ENCODE results near the gene DDX25. TPM values are rescaled to one million over a fixed set of nuclear protein-coding genes. Genes with fewer than 3 reads are reported as not detected.

Gene DDX25
- total RNA-seq, 1 experiment from 2014 or later, result 0.26 TPM

DNA sequence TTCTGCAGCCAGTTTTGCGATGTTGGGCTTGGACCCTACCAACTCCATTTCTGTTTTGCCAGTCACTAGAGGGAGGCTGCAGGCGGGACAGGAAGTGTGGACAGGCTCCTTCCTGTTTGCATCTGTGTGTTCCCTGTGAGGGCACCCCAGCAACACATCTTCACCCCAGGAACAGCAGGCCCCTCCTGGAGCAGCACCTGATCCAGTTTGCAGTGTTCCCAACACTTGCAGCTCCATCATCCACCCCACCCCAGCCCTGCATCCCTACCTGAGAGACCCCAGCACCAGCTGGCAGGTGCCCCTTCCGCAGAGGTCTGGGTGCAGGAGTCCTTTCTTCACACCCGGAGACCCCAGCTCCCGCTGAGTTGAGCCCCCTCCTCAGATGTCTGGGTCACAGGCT lies 34.1 kb downstream of the DDX25 start:
- Histone ChIP-seq H3K27ac (no peak overlapping the region), H2AFZ (peak overlapping the region; percentile 43; the same call in 1 of the 2 replicates), H3F3A (ENCODE audit: insufficient read depth, low read depth) (no peaks in the 10 kb centered on the region), H3K36me3 (ENCODE audit: low read depth) (no peaks in the 10 kb centered on the region), H3K4me1 (replicated peaks; ENCODE audit: insufficient read depth) (no peaks in the 10 kb centered on the region), H3K4me3 (no peak overlapping the region), H3K9me2 (ENCODE audit: insufficient read depth) (no peaks in the 10 kb centered on the region), H3K4me2 (no peak overlapping the region), H3K79me2 (ENCODE audit: low read depth) (no peaks in the 10 kb centered on the region), H3K9me3 (ENCODE audit: insufficient read depth, low read depth) (no peaks in the 10 kb centered on the region), H4K20me1 (ENCODE audit: insufficient read depth) (no peaks in the 10 kb centered on the region), H3K27me3 (ENCODE audit: insufficient read depth, low read depth) (no peaks in the 10 kb centered on the region; the same call in 1 of the 2 replicates)
- intact Hi-C loops (cut with micrococcal nuclease; ENCODE audit: unreplicated experiment), result no loop called here
- TF ChIP-seq, protein P1, sequence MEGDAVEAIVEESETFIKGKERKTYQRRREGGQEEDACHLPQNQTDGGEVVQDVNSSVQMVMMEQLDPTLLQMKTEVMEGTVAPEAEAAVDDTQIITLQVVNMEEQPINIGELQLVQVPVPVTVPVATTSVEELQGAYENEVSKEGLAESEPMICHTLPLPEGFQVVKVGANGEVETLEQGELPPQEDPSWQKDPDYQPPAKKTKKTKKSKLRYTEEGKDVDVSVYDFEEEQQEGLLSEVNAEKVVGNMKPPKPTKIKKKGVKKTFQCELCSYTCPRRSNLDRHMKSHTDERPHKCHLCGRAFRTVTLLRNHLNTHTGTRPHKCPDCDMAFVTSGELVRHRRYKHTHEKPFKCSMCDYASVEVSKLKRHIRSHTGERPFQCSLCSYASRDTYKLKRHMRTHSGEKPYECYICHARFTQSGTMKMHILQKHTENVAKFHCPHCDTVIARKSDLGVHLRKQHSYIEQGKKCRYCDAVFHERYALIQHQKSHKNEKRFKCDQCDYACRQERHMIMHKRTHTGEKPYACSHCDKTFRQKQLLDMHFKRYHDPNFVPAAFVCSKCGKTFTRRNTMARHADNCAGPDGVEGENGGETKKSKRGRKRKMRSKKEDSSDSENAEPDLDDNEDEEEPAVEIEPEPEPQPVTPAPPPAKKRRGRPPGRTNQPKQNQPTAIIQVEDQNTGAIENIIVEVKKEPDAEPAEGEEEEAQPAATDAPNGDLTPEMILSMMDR (conservative IDR thresholded peaks at IDR 0.05), result no peak
- TF ChIP-seq EZH2 (IDR thresholded peaks at IDR 0.05; ENCODE audit: low read depth), result no peak
- ChIA-PET POLR2A (ENCODE audit: unreplicated experiment) (interaction anchor here (0.6 kb wide), 1 partner anchor 35 kb away, joined by 4 read pairs; the partner anchor contains the start of gene PUS3), CTCF (no interaction called here)
- DNase-seq, result no peak
- no TSS peak for BruUV-seq (replicated peaks)

DNA sequence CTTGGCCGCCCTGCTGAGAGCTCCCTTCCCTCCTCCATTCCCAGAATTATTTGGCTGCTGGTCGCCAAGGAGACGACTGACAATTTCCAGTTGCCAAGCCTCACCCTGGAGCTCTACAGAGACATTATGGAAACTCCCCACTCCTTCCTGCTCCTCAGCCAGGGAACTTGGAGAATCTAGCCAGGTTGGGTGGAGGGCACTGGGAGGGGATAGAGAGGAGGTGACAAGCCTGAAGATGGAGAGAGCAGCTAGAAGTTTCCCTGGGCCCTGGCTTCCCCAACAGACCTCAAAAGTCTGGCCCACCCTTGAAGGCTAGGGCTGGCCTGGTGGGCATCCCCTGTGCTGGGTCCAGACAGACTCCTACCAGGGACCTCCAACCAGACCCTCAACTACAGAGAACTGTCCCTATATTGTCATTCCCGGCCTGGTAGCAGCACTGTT lies 34.8 kb downstream of the DDX25 start:
- TF ChIP-seq, protein P1 (conservative IDR thresholded peaks at IDR 0.05), result no peak
- TF ChIP-seq EZH2 (IDR thresholded peaks at IDR 0.05; ENCODE audit: low read depth), result no peak
- Histone ChIP-seq H3F3A (ENCODE audit: insufficient read depth, low read depth) (no peaks in the 10 kb centered on the region), H2AFZ (no peak overlapping the region), H3K36me3 (ENCODE audit: low read depth) (no peaks in the 10 kb centered on the region), H4K20me1 (ENCODE audit: insufficient read depth) (no peaks in the 10 kb centered on the region), H3K9me2 (ENCODE audit: insufficient read depth) (no peaks in the 10 kb centered on the region), H3K4me2 (no peak overlapping the region), H3K4me3 (no peak overlapping the region), H3K27me3 (ENCODE audit: insufficient read depth, low read depth) (no peaks in the 10 kb centered on the region), H3K27ac (no peak overlapping the region), H3K79me2 (ENCODE audit: low read depth) (no peaks in the 10 kb centered on the region), H3K9me3 (ENCODE audit: insufficient read depth, low read depth) (no peaks in the 10 kb centered on the region), H3K4me1 (replicated peaks; ENCODE audit: insufficient read depth) (no peaks in the 10 kb centered on the region)
- ChIA-PET CTCF (no interaction called here), POLR2A (ENCODE audit: unreplicated experiment) (interaction anchor here (0.6 kb wide), 1 partner anchor 36 kb away, joined by 4 read pairs; the partner anchor contains the start of gene PUS3)
- no TSS peak for BruUV-seq (replicated peaks)
- intact Hi-C loops (cut with micrococcal nuclease; ENCODE audit: unreplicated experiment), result no loop called here
- no peak for DNase-seq

DNA sequence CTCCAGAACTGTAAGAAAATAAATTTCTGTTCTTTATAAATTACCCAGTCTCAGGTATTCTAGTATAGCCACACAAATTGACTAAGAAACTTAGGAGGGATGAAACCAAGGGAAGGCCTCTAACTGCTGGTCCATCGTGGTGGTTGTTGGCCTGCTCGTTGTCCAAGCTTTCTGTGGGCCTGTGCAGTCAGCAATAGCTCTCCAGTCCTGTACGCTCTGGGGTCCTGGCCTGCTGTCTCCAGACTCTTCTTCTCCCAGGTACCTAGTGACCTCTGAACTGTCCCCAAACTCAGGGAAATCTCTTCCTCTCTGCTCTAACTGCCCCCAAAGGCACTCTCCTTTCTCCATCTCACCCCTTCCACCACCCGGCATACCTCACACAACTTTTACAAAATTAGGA lies 35.8 kb downstream of the DDX25 start:
- H3K4me3 ChIP-seq, result no peak overlapping the region
- DNase-seq, result no peak
- H3K27ac ChIP-seq, result no peak overlapping the region
- H3K9me3 ChIP-seq (ENCODE audit: insufficient read depth, low read depth), result no peaks in the 10 kb centered on the region
- intact Hi-C loops (cut with micrococcal nuclease; ENCODE audit: unreplicated experiment), result loop anchor here (5.0 kb wide), 1 partner anchor 122 kb away; the partner anchor contains the start of gene CDON
- BruUV-seq (replicated peaks), result no TSS peak
- no peaks in the 10 kb centered on the region for H3K36me3 ChIP-seq (ENCODE audit: low read depth)
- no peaks in the 10 kb centered on the region for H3K9me2 ChIP-seq (ENCODE audit: insufficient read depth)
- TF ChIP-seq, protein P1 (conservative IDR thresholded peaks at IDR 0.05), result no peak
- no peak for TF ChIP-seq EZH2 (IDR thresholded peaks at IDR 0.05; ENCODE audit: low read depth)
- no peaks in the 10 kb centered on the region for H4K20me1 ChIP-seq (ENCODE audit: insufficient read depth)
- CTCF ChIA-PET, result no interaction called here
- no peaks in the 10 kb centered on the region for H3K27me3 ChIP-seq (ENCODE audit: insufficient read depth, low read depth)
- H3K79me2 ChIP-seq (ENCODE audit: low read depth), result no peaks in the 10 kb centered on the region
- no peaks in the 10 kb centered on the region for H3F3A ChIP-seq (ENCODE audit: insufficient read depth, low read depth)
- POLR2A ChIA-PET (ENCODE audit: unreplicated experiment), result no interaction called here
- no peaks in the 10 kb centered on the region for H3K4me1 ChIP-seq (replicated peaks; ENCODE audit: insufficient read depth)
- no peak overlapping the region for H3K4me2 ChIP-seq
- H2AFZ ChIP-seq, result no peak overlapping the region

All from PC-9 (cell line).